GM12875 (cell line): ENCODE data around the gene PTPRU.

Source experiments
- H3K4me3 ChIP-seq: one replicate; pipeline ENCODE4 v1.5.1; 2011; ENCODE audit warnings: low read depth, low read length, control low read depth
- TF ChIP-seq, protein P1 (sequence below): IDR thresholded peaks from 2 replicates; pipeline ENCODE4 v1.5.1; 2011; ENCODE audit warnings: low read depth, mild to moderate bottlenecking, control low read depth, inconsistent platforms, low read length, moderate library complexity, borderline replicate concordance; ENCODE audit not compliant: insufficient read depth

Gene PTPRU

DNA sequence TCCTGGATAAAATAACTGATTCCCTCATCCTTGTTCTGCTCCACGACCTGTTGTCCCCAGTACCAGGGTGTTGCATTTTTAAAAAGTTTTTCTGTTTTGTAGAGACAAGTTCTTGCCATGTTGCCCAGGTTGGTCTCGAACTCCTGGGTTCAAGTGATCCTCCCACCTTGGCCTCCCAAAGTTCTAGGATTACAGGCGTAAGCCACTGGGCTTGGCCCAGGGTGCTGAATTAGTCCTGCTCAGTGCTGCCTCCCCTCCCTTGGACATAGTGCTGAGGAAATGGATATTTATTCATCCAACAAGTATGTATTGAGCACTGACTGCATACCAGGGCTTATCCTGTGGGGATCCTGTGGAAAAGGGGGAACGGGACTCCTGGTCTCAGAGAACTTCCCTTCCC is 126.4 kb downstream of the PTPRU start:
- no peak overlapping the region for H3K4me3 ChIP-seq
- TF ChIP-seq, protein P1, sequence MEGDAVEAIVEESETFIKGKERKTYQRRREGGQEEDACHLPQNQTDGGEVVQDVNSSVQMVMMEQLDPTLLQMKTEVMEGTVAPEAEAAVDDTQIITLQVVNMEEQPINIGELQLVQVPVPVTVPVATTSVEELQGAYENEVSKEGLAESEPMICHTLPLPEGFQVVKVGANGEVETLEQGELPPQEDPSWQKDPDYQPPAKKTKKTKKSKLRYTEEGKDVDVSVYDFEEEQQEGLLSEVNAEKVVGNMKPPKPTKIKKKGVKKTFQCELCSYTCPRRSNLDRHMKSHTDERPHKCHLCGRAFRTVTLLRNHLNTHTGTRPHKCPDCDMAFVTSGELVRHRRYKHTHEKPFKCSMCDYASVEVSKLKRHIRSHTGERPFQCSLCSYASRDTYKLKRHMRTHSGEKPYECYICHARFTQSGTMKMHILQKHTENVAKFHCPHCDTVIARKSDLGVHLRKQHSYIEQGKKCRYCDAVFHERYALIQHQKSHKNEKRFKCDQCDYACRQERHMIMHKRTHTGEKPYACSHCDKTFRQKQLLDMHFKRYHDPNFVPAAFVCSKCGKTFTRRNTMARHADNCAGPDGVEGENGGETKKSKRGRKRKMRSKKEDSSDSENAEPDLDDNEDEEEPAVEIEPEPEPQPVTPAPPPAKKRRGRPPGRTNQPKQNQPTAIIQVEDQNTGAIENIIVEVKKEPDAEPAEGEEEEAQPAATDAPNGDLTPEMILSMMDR = no peak

- TF ChIP-seq, protein P1 = no peak
- no peak overlapping the region for H3K4me3 ChIP-seq
Measured at GRCh38 chr1:29363536-29363935, 127.2 kb downstream of the PTPRU start.

GRCh38 chr1:29364101-29364678 is 127.9 kb downstream of the PTPRU start:
- TF ChIP-seq, protein P1 = no peak
- H3K4me3 ChIP-seq = no peak overlapping the region

GRCh38 chr1:29365906-29366670 is 129.8 kb downstream of the PTPRU start:
- no peak overlapping the region for H3K4me3 ChIP-seq

GRCh38 chr1:29368936-29369932 is 132.9 kb downstream of the PTPRU start:
- TF ChIP-seq, protein P1 = no peak
- no peak overlapping the region for H3K4me3 ChIP-seq

More at GRCh38 chr1:29365906-29366670, 129.8 kb downstream of the PTPRU start:
- TF ChIP-seq, protein P1 = no peak

- TF ChIP-seq, protein P1 = no peak
- no peak overlapping the region for H3K4me3 ChIP-seq
Measured at GRCh38 chr1:29370067-29370466, 133.7 kb downstream of the PTPRU start.
